ENCODE data around the gene GPRIN2. TPM values are rescaled to one million over a fixed set of nuclear protein-coding genes. Genes with fewer than 3 reads are reported as not detected.

GPRIN2 gene
- total RNA-seq, 1 donor from 2014 or later = 3.0 TPM

GRCh38 chr10:46523119-46523961 is 33.1 kb downstream of the GPRIN2 start:
- no peaks in the 10 kb centered on the region for H3K36me3 ChIP-seq (ENCODE audit: insufficient read depth, low read length)
- no peaks in the 10 kb centered on the region for H3K27me3 ChIP-seq (ENCODE audit: insufficient read depth, low read length)
- H3K4me1 ChIP-seq (ENCODE audit: insufficient read depth, low read length) = peaks cover 35% of the 10 kb centered on the region
- H3K4me1 Mint-ChIP-seq (ENCODE audit: low read depth, unreplicated experiment) = no peaks in the 10 kb centered on the region
- DNase-seq (ENCODE audit: low read depth) (no peak), FAIRE-seq (no peak)
- no peaks in the 10 kb centered on the region for H4K20me1 ChIP-seq (ENCODE audit: insufficient read depth, low read length)
- H3K9me3 Mint-ChIP-seq (ENCODE audit: unreplicated experiment) = no peaks in the 10 kb centered on the region
- peaks cover 5% of the 10 kb centered on the region for H3K9me3 ChIP-seq (ENCODE audit: insufficient read depth, low read depth, low read length)
- H3K9ac ChIP-seq (ENCODE audit: low read length) = peak overlapping the region; percentile 40
- no peak overlapping the region for H3K4me3 ChIP-seq (ENCODE audit: insufficient read depth, low read depth, low read length)
- peak overlapping the region; percentile 54 for H3K4me2 ChIP-seq (ENCODE audit: low read length)
- peak overlapping the region; percentile 81 for H3K27ac ChIP-seq (ENCODE audit: low read depth, low read length)
- no peaks in the 10 kb centered on the region for H3K27me3 Mint-ChIP-seq (ENCODE audit: low read depth, unreplicated experiment)
- H3K4me3 Mint-ChIP-seq (ENCODE audit: unreplicated experiment) = no peak overlapping the region
- H2AFZ ChIP-seq (ENCODE audit: low read depth, low read length) = no peak overlapping the region
- no peaks in the 10 kb centered on the region for H3K36me3 Mint-ChIP-seq (ENCODE audit: low read depth, unreplicated experiment)
- no peak overlapping the region for H3K27ac Mint-ChIP-seq (ENCODE audit: unreplicated experiment)
- no peaks in the 10 kb centered on the region for H3K79me2 ChIP-seq (ENCODE audit: insufficient read depth, low read length)
- TF ChIP-seq, protein P1, sequence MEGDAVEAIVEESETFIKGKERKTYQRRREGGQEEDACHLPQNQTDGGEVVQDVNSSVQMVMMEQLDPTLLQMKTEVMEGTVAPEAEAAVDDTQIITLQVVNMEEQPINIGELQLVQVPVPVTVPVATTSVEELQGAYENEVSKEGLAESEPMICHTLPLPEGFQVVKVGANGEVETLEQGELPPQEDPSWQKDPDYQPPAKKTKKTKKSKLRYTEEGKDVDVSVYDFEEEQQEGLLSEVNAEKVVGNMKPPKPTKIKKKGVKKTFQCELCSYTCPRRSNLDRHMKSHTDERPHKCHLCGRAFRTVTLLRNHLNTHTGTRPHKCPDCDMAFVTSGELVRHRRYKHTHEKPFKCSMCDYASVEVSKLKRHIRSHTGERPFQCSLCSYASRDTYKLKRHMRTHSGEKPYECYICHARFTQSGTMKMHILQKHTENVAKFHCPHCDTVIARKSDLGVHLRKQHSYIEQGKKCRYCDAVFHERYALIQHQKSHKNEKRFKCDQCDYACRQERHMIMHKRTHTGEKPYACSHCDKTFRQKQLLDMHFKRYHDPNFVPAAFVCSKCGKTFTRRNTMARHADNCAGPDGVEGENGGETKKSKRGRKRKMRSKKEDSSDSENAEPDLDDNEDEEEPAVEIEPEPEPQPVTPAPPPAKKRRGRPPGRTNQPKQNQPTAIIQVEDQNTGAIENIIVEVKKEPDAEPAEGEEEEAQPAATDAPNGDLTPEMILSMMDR (IDR thresholded peaks at IDR 0.05; ENCODE audit: insufficient read depth, low read depth, low read length) = no peak
- no peak for TF ChIP-seq EZH2 (IDR thresholded peaks at IDR 0.05; ENCODE audit: insufficient read depth, low read length)

DNA sequence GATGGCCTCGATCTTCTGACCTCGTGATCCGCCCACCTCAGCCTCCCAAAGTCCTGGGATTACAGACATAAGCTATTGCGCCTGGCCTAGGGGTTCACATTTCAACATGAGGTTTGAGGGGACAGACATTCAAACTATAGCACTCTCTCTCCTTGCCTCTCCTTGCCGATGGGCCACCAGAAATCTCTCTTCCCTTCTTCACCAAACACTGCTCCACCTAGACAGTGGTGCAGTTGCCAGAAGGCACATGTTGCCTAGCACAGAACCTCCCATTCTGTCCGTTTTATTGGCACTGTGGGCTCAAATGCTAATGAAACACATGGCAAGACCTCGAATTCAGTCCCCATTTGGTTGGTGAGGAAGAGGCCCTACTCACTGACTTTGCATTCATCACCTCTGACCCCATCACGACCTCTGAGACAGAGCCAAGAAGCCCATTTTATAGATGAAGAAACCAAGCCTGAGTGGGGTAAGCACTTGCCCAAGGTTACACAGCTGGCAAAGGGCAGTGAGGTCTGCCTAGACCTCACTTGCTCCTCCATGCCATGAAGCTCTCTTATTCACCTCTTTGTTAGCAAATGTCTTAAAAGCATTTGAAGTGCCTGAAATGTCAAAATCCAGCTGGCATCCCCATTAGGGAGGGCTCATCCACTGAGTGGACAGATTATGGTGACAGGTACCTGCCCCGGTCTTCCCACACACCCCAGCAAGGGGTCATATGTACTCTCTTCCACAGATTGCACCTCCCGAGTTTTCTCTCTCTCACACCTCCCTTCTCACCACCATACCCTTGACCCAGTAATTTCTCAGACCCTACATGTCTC is 34.0 kb downstream of the GPRIN2 start:
- H4K20me1 ChIP-seq (ENCODE audit: insufficient read depth, low read length) = no peaks in the 10 kb centered on the region
- no peaks in the 10 kb centered on the region for H3K9me3 Mint-ChIP-seq (ENCODE audit: unreplicated experiment)
- no peak overlapping the region for H3K4me3 ChIP-seq (ENCODE audit: insufficient read depth, low read depth, low read length)
- H3K4me2 ChIP-seq (ENCODE audit: low read length) = no peak overlapping the region
- H3K4me1 ChIP-seq (ENCODE audit: insufficient read depth, low read length) = peaks cover 35% of the 10 kb centered on the region
- FAIRE-seq (no peak), DNase-seq (ENCODE audit: low read depth) (no peak)
- H3K36me3 Mint-ChIP-seq (ENCODE audit: low read depth, unreplicated experiment) = no peaks in the 10 kb centered on the region
- H3K4me1 Mint-ChIP-seq (ENCODE audit: low read depth, unreplicated experiment) = no peaks in the 10 kb centered on the region
- H3K27ac ChIP-seq (ENCODE audit: low read depth, low read length) = no peak overlapping the region
- no peak for TF ChIP-seq EZH2 (IDR thresholded peaks at IDR 0.05; ENCODE audit: insufficient read depth, low read length)
- TF ChIP-seq, protein P1 (IDR thresholded peaks at IDR 0.05; ENCODE audit: insufficient read depth, low read depth, low read length) = no peak
- peaks cover 5% of the 10 kb centered on the region for H3K9me3 ChIP-seq (ENCODE audit: insufficient read depth, low read depth, low read length)
- H3K27me3 ChIP-seq (ENCODE audit: insufficient read depth, low read length) = no peaks in the 10 kb centered on the region
- H2AFZ ChIP-seq (ENCODE audit: low read depth, low read length) = no peak overlapping the region
- H3K36me3 ChIP-seq (ENCODE audit: insufficient read depth, low read length) = no peaks in the 10 kb centered on the region
- no peaks in the 10 kb centered on the region for H3K79me2 ChIP-seq (ENCODE audit: insufficient read depth, low read length)
- no peaks in the 10 kb centered on the region for H3K27me3 Mint-ChIP-seq (ENCODE audit: low read depth, unreplicated experiment)
- H3K9ac ChIP-seq (ENCODE audit: low read length) = no peak overlapping the region
- H3K27ac Mint-ChIP-seq (ENCODE audit: unreplicated experiment) = no peak overlapping the region
- H3K4me3 Mint-ChIP-seq (ENCODE audit: unreplicated experiment) = no peak overlapping the region

Measured in astrocyte (in vitro differentiated cells and primary cell).